Measurements from ENCODE around the gene MYO1A.
"Not testable (repeated sequence)": the region's sequence is repeated elsewhere in the genome, so short reads cannot be mapped to it uniquely, and the experiment has no call there.

Gene MYO1A

DNA sequence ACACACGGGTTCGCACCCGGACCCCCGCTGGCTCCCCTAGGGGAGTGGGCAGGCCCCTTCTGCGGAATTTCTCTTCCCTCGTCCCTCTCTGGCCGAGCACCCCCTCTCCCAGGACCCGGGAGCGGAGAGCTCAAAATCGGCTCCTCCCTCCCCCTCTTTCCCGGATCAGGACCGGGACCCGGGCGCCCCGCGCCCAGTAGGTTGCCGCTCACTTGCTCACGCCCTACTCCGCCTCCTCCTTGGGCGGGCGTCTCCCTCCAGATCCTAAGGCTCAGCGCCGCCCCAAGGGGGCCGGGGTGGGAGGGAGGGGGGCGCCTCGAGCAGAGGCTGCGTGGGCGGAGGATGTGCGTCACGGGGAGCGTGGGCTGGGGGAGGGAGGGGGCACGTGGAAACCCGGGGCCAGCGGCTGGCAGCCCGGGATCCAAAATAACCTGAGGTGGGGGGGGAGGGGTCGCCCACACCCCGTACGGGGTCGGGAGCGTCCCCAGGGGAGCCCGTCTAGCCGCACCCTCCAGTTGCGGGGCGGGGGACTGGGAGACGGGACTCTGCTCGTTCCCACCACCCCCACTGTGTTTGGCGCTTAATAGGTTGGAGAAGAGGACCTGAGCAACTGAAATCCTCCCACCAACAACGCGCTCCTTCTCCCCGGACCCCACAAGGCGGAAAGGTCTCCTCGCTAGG is 37.2 kb upstream of the MYO1A start:
- DNase-seq (ENCODE audit: low read depth), result peak; percentile 90

- DNase-seq (ENCODE audit: low read depth), result peak; percentile 76
Measured at GRCh38 chr12:57086493-57087009, 36.6 kb upstream of the MYO1A start.

DNA sequence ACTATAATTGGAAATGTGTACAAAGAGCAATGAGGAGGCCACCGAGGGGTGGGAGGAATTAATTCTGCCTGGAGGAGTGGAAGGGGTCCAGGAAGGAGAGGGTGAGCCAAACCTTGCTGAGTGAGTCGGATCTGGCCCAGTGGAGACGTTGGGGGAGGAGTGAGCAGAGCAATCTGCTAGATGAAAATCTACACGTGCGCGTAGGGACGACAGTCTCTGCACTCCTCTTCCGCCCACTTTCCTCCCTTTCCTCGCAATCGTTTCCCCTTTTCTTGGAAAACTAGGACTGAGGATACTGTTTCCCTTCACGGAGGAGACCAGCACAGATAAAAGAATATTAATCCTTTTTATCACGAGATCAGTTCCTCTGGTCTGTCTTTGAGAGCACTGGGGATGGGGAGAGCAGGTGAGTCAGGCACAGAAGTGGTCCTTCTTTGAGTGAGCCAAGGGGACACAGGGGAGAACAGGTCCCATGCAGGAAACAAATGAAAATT is 36.1 kb upstream of the MYO1A start:
- DNase-seq (ENCODE audit: low read depth), result no peak

GRCh38 chr12:57080855-57081254 is 30.9 kb upstream of the MYO1A start:
- no peak for DNase-seq (ENCODE audit: low read depth)

DNA sequence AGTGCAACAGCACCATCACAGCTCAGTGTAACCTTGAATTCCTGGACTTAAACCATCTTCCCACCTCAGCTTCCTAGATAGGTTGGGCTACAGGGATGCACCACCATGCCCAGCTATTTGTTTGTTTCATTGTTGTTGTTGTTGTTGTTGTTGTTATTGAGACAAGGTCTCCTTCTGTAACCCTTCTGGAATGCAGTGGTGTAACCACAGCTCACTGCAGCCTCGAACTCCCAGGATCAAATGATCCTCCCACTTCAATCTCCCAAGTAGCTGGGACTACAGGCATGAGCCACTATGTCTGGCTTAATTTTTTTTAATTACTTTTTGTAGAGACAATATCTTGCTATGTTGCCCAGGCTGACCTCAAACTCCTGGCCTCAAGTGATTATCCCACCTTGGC is 29.9 kb upstream of the MYO1A start:
- DNase-seq (ENCODE audit: low read depth), result no peak

GRCh38 chr12:57078519-57079404 is 28.8 kb upstream of the MYO1A start, which contains the start of gene NEMP1:
TSS of gene NEMP1 (minus strand) at chr12:57078791. CDS start at chr12:57078745, 46 bp downstream.
- peak; percentile 100 for DNase-seq (ENCODE audit: low read depth)

DNA sequence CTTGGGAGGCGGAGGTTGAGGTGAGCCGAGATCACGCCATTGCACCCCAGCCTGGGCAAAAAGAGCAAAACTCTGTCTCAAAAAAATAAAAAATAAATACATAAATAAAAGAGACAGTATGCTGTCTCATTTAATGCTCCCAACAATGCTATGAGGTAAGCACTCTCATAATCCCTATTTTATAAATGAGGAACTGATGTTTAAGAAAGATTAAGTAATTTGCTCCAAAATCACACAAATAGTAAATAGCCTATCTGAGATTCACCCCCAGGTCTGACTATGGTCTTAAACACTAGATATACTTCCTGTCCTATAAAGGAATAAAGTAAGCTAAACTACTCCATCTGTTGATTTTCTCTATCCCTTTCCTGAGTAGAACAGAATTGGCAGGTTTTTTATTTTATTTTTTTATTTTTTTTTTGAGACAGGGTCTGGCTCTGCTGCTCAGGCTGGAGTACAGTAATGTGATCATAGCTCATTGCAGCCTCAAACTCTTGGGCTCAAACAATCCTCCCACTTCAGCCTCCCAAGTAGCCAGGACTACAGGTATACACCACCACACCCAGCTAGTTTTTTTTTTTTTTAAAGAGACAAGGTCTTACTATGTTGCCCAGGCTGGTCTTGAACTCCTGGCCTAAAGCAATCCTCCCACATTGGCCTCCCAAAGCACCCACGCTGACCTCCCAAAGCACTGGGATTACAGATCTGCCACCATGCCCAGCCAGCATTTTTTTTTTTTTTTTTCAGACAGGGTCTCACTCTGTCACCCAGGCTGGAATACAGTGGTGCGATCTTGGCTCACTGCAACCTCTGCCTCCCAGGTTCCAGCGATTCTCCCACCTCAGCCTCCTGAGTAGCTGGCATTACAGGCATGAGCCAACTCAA is 23.9 kb upstream of the MYO1A start:
- DNase-seq (ENCODE audit: low read depth), result not testable (repeated sequence)

GRCh38 chr12:57072661-57073060 is 22.7 kb upstream of the MYO1A start:
- no peak for DNase-seq (ENCODE audit: low read depth)

- peak; percentile 87 for DNase-seq (ENCODE audit: low read depth)
Measured at GRCh38 chr12:57069523-57069922, 19.6 kb upstream of the MYO1A start.

DNA sequence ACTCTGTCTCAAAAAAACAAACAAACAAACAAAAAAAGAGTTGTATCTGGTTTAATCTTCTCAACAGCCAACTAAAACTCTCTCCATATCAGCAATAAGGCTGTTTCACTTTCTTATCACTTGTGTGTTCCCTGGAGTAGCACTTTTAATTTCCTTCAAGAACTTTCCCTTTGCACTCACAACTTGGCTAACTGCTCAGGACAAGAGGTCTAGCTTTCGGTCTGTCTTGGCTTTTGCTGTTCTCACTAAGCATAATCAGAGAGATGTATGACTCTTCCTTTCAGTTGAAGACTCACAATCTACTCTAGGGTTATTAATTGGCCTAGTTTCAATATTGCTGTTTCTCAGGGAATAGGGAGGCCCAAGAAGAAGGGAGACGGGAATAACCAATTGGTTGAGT is 16.3 kb upstream of the MYO1A start:
- DNase-seq (ENCODE audit: low read depth), result no peak

- DNase-seq (ENCODE audit: low read depth), result peak; percentile 17
Measured at GRCh38 chr12:57063991-57064685, 14.2 kb upstream of the MYO1A start.

- DNase-seq (ENCODE audit: low read depth), result no peak
Measured at GRCh38 chr12:57058454-57058853, 8.5 kb upstream of the MYO1A start.

GRCh38 chr12:57057067-57057751 is 7.3 kb upstream of the MYO1A start:
- no peak for DNase-seq (ENCODE audit: low read depth)

DNA sequence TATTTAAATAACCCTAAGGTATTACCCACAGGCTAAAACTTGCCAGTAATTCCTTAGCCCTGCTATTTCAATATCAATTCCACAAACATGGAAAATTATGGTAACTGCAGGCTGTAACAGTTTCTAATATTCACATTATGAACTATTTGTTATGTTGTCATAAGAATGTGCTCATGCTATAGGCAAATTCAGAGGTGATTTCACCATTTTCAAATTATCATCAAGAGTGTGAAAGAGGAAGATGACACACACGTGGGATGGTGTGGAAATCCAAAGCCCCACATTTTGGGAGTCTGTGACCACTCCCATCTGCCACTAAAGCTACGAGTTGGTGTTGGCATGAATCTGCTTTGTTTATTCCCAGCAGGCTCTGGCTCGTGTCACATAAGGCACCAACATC is 5.9 kb upstream of the MYO1A start:
- no peak for DNase-seq (ENCODE audit: low read depth)

- DNase-seq (ENCODE audit: low read depth), result not testable (repeated sequence)
Measured at GRCh38 chr12:57053901-57054300, 4.0 kb upstream of the MYO1A start.

- not testable (repeated sequence) for DNase-seq (ENCODE audit: low read depth)
Measured at GRCh38 chr12:57053146-57053545, 3.2 kb upstream of the MYO1A start.

- DNase-seq (ENCODE audit: low read depth), result no peak
Measured at GRCh38 chr12:57051011-57051410, 1.1 kb upstream of the MYO1A start.

- no peak for DNase-seq (ENCODE audit: low read depth)
Measured at GRCh38 chr12:57049119-57049446, 846 bp downstream of the MYO1A start.

- DNase-seq (ENCODE audit: low read depth), result no peak
Measured at GRCh38 chr12:57048423-57049118, 1.4 kb downstream of the MYO1A start.

- no peak for DNase-seq (ENCODE audit: low read depth)
Measured at GRCh38 chr12:57047981-57048380, 1.9 kb downstream of the MYO1A start.

All from iris pigment epithelial cell (primary cell).